RWPE1 (cell line): ENCODE measurements around the gene NUDC.
A peak's percentile ranks its signal among the peaks of the same experiment; 100 is the strongest.

Source experiments
- CTCF ChIA-PET: fragments of 350-600 bp; sonication (Branson Sonifier 250); formaldehyde crosslinking; extraction: SDS; loops from one replicate; lab custom pipeline; 2021; lab: Yijun Ruan, JAX
- POLR2A ChIA-PET: fragments of 400-600 bp; formaldehyde crosslinking; extraction: SDS; loops from one replicate; lab custom pipeline; 2020; ENCODE audit warnings: antibody characterized with exemption; ENCODE audit not compliant: low non-redundant PET; lab: Yijun Ruan, JAX
- DNase-seq: peaks from one replicate; pipeline ENCODE4 v3.0.0; 2012; ENCODE audit warnings: low spot score
- H3K27ac ChIP-seq: fragments of 450-650 bp; 2 replicates; pipeline ENCODE4 v1.5.1; 2017
- TF ChIP-seq, protein P1 (sequence below): fragments of 450-650 bp; conservative IDR thresholded peaks from 2 replicates; pipeline ENCODE4 v1.5.1; 2017; ENCODE audit warnings: low read depth, mild to moderate bottlenecking

The NUDC gene

GRCh38 chr1:26900001-26900814 is 21.3 kb upstream of the NUDC start, which contains the start of gene GPATCH3:
GPATCH3 (minus strand) TSS chr1:26900467; CDS start chr1:26900442, 25 bp downstream.
- POLR2A ChIA-PET = interaction anchor here (0.7 to 1.0 kb wide), 3 partner anchors 27 to 50 kb away, joined by 3 read pairs; no protein-coding TSS in a partner anchor
- TF ChIP-seq, protein P1, sequence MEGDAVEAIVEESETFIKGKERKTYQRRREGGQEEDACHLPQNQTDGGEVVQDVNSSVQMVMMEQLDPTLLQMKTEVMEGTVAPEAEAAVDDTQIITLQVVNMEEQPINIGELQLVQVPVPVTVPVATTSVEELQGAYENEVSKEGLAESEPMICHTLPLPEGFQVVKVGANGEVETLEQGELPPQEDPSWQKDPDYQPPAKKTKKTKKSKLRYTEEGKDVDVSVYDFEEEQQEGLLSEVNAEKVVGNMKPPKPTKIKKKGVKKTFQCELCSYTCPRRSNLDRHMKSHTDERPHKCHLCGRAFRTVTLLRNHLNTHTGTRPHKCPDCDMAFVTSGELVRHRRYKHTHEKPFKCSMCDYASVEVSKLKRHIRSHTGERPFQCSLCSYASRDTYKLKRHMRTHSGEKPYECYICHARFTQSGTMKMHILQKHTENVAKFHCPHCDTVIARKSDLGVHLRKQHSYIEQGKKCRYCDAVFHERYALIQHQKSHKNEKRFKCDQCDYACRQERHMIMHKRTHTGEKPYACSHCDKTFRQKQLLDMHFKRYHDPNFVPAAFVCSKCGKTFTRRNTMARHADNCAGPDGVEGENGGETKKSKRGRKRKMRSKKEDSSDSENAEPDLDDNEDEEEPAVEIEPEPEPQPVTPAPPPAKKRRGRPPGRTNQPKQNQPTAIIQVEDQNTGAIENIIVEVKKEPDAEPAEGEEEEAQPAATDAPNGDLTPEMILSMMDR = no peak
- CTCF ChIA-PET = interaction anchor here (0.6 kb wide), 1 partner anchor 66 kb away, joined by 4 read pairs; no protein-coding TSS in a partner anchor
- peak within 1 kb of the TSS; percentile 81 for H3K27ac ChIP-seq
- DNase-seq = peak; percentile 89

GRCh38 chr1:26900815-26901511 is 20.6 kb upstream of the NUDC start:
- CTCF ChIA-PET = no interaction called here
- POLR2A ChIA-PET = interaction anchor here (1.0 kb wide), 1 partner anchor 27 kb away, joined by 3 read pairs; no protein-coding TSS in a partner anchor
- TF ChIP-seq, protein P1 = no peak
- H3K27ac ChIP-seq = no peak overlapping the region
- DNase-seq = no peak

GRCh38 chr1:26907071-26907917 is 14.2 kb upstream of the NUDC start:
- CTCF ChIA-PET = interaction anchor here (0.6 to 1.1 kb wide), 3 partner anchors 11 to 1982 kb away, joined by 3 to 7 read pairs (median 5); no protein-coding TSS in a partner anchor
- DNase-seq = peak; percentile 90

GRCh38 chr1:26909951-26910342 is 11.6 kb upstream of the NUDC start:
- POLR2A ChIA-PET = no interaction called here
- TF ChIP-seq, protein P1 = no peak
- no peak overlapping the region for H3K27ac ChIP-seq
- DNase-seq = no peak
- CTCF ChIA-PET = interaction anchor here (0.7 kb wide), 1 partner anchor 36 kb away, joined by 4 read pairs; no protein-coding TSS in a partner anchor

More at GRCh38 chr1:26907071-26907917, 14.2 kb upstream of the NUDC start:
- POLR2A ChIA-PET = interaction anchor here (1.1 kb wide), 1 partner anchor 42 kb away, joined by 3 read pairs; no protein-coding TSS in a partner anchor
- H3K27ac ChIP-seq = peak overlapping the region; percentile 68
- TF ChIP-seq, protein P1 = no peak

- TF ChIP-seq, protein P1 = no peak
- no peak for DNase-seq
- CTCF ChIA-PET = interaction anchor here (0.7 kb wide), 1 partner anchor 35 kb away, joined by 4 read pairs; no protein-coding TSS in a partner anchor
- no peak overlapping the region for H3K27ac ChIP-seq
- POLR2A ChIA-PET = no interaction called here
These were observed 11.0 kb upstream of the NUDC start for GRCh38 chr1:26910343-26911160.
